A673 (cell line): ENCODE measurements around the gene STARD13. TPM values are rescaled to one million over a fixed set of nuclear protein-coding genes. Genes with fewer than 3 reads are reported as not detected.
"Not testable (repeated sequence)": the region's sequence is repeated elsewhere in the genome, so short reads cannot be mapped to it uniquely, and the experiment has no call there.

Source experiments
- BruUV-seq: library from RNA; stranded (reverse); fragments of 400-500 nt; replicated peaks from 2 replicates; lab custom pipeline; 2021; lab: Mats Ljungman, UMichigan
- CTCF ChIA-PET: fragments of 300-600 bp; sonication (Branson Sonifier 250); formaldehyde crosslinking; loops from one replicate; lab custom pipeline; 2022; ENCODE audit warnings: antibody characterized with exemption; lab: Charles Lee
- POLR2A ChIA-PET: fragments of 300-600 bp; sonication (Branson Sonifier 250); formaldehyde crosslinking; loops from one replicate; lab custom pipeline; 2022; ENCODE audit warnings: antibody characterized with exemption; ENCODE audit not compliant: low non-redundant PET; lab: Charles Lee
- DNase-seq: peaks from one replicate; pipeline ENCODE4 v3.0.0-alpha.2; 2015; ENCODE audit warnings: low spot score
- H3K27ac ChIP-seq: fragments of 200-600 bp; sonication (generic); 2 replicates; pipeline ENCODE4 v1.5.1; 2016; ENCODE audit warnings: mixed run types, low read depth, mild to moderate bottlenecking, mixed read lengths, antibody characterized with exemption, low read length; ENCODE audit not compliant: poor library complexity, severe bottlenecking
- H3K27me3 ChIP-seq: fragments of 200-600 bp; sonication (generic); replicated peaks from 2 replicates; pipeline ENCODE4 v1.6.1; 2017; ENCODE audit warnings: mixed run types, low read depth, mild to moderate bottlenecking, mixed read lengths, antibody characterized with exemption, low read length; ENCODE audit not compliant: insufficient read depth, poor library complexity
- H3K36me3 ChIP-seq: fragments of 200-600 bp; sonication (generic); 2 replicates; pipeline ENCODE4 v1.6.1; 2016; ENCODE audit warnings: mixed run types, mild to moderate bottlenecking, mixed read lengths, antibody characterized with exemption, low read length; ENCODE audit not compliant: insufficient read depth, poor library complexity, severe bottlenecking
- H3K4me1 ChIP-seq: fragments of 200-600 bp; sonication (generic); 2 replicates; pipeline ENCODE4 v1.6.1; 2017; ENCODE audit warnings: mixed run types, mild to moderate bottlenecking, mixed read lengths, antibody characterized with exemption, low read length; ENCODE audit not compliant: insufficient read depth, poor library complexity, severe bottlenecking
- H3K4me3 ChIP-seq: fragments of 200-600 bp; sonication (generic); 2 replicates; pipeline ENCODE4 v1.5.1; 2016; ENCODE audit warnings: low read depth, mixed run types, mild to moderate bottlenecking, mixed read lengths, low read length; ENCODE audit not compliant: poor library complexity, severe bottlenecking
- H3K9me3 ChIP-seq: fragments of 200-600 bp; sonication (generic); 2 replicates; pipeline ENCODE4 v1.6.1; 2016; ENCODE audit warnings: mixed run types, low read depth, mild to moderate bottlenecking, mixed read lengths, antibody characterized with exemption, low read length; ENCODE audit not compliant: poor library complexity, severe bottlenecking
- CTCF ChIP-seq: fragments of 300-800, 200-600 bp; sonication (generic); conservative IDR thresholded peaks from 2 replicates; pipeline ENCODE4 v1.5.1; 2017; ENCODE audit warnings: low read depth, mild to moderate bottlenecking, antibody characterized with exemption, low read length, moderate library complexity, mixed read lengths
- EZH2 ChIP-seq: fragments of 200-600 bp; sonication (generic); IDR thresholded peaks from 2 replicates; pipeline ENCODE4 v1.6.1; 2017; ENCODE audit warnings: borderline replicate concordance, low read depth, mild to moderate bottlenecking, mixed read lengths, antibody characterized with exemption, low read length; ENCODE audit not compliant: poor library complexity, severe bottlenecking
- intact Hi-C: fragments of 100-400 bp; cut with micrococcal nuclease; formaldehyde crosslinking; loops from one replicate; pipeline ENCODE4 v1.10.0; 2022; ENCODE audit not compliant: unreplicated experiment
- total RNA-seq: library from RNA; stranded (reverse); gene quantifications from 2 replicates; pipeline ENCODE4 v1.2.3, GENCODE V29; 2021

The STARD13 gene
- total RNA-seq, 1 experiment from 2014 or later, result 45.7 TPM

GRCh38 chr13:33180122-33180804, 105.3 kb downstream of the STARD13 start:
- Histone ChIP-seq H3K27me3 (no peaks in the 10 kb centered on the region), H3K9me3 (no peaks in the 10 kb centered on the region), H3K4me3 (no peak overlapping the region), H3K27ac (peak overlapping the region; percentile 98), H3K4me1 (peaks cover 94% of the 10 kb centered on the region), H3K36me3 (peaks cover under 1% of the 10 kb centered on the region)
- DNase-seq, result peak; percentile 60
- POLR2A ChIA-PET, result no interaction called here
- BruUV-seq, result no TSS peak
- intact Hi-C loops, result no loop called here
- TF ChIP-seq CTCF (no peak), EZH2 (no peak)
- CTCF ChIA-PET, result no interaction called here

GRCh38 chr13:33179463-33179862, 106.1 kb downstream of the STARD13 start:
- no peak overlapping the region for H3K4me3 ChIP-seq
- TF ChIP-seq EZH2 (no peak), CTCF (no peak)
- CTCF ChIA-PET, result no interaction called here
- no peaks in the 10 kb centered on the region for H3K9me3 ChIP-seq
- peak overlapping the region; percentile 98 for H3K27ac ChIP-seq
- peaks cover 9% of the 10 kb centered on the region for H3K36me3 ChIP-seq
- DNase-seq, result no peak
- BruUV-seq, result no TSS peak
- H3K4me1 ChIP-seq, result peaks cover 94% of the 10 kb centered on the region
- intact Hi-C loops, result loop anchor here (2.0 to 10.0 kb wide), 3 partner anchors 313 to 595 kb away; partner anchors contain the start of gene PDS5B
- POLR2A ChIA-PET, result no interaction called here
- no peaks in the 10 kb centered on the region for H3K27me3 ChIP-seq

GRCh38 chr13:33178209-33178840, 107.2 kb downstream of the STARD13 start:
- DNase-seq, result peak; percentile 85
- peak overlapping the region; percentile 5 for H3K4me3 ChIP-seq
- TSS peak; percentile 81 for BruUV-seq
- H3K27me3 ChIP-seq, result no peaks in the 10 kb centered on the region
- TF ChIP-seq CTCF, result no peak
- no peak for TF ChIP-seq EZH2
- POLR2A ChIA-PET, result no interaction called here
- intact Hi-C loops, result loop anchor here (2.0 to 10.0 kb wide), 3 partner anchors 314 to 594 kb away; partner anchors contain the start of gene PDS5B
- peak overlapping the region; percentile 98 for H3K27ac ChIP-seq
- H3K36me3 ChIP-seq, result peaks cover 11% of the 10 kb centered on the region
- CTCF ChIA-PET, result no interaction called here
- peaks cover 94% of the 10 kb centered on the region for H3K4me1 ChIP-seq
- no peaks in the 10 kb centered on the region for H3K9me3 ChIP-seq

- H3K4me1 ChIP-seq, result peaks cover 94% of the 10 kb centered on the region
- H3K9me3 ChIP-seq, CTCF ChIA-PET, POLR2A ChIA-PET, BruUV-seq, H3K27me3 ChIP-seq: not testable (repeated sequence)
- peak overlapping the region; percentile 98 for H3K27ac ChIP-seq
- intact Hi-C loops, result loop anchor here (1.0 to 10.0 kb wide), 5 partner anchors 54 to 593 kb away; partner anchors contain the start of gene PDS5B
- peak overlapping the region; percentile 2 for H3K4me3 ChIP-seq
- peak; percentile 94 for DNase-seq
- H3K36me3 ChIP-seq, result peaks cover 11% of the 10 kb centered on the region
Measured at GRCh38 chr13:33177340-33178208, 108.0 kb downstream of the STARD13 start.
